Activated CD4-positive, alpha-beta T cell treated with anti-CD3 and anti-CD28 coated beads, Interleukin-2, amount 50 U/mL, for 4 hours (primary cell): ENCODE results near the gene IL12RB1.
"Not testable (repeated sequence)": the region's sequence is repeated elsewhere in the genome, so short reads cannot be mapped to it uniquely, and the experiment has no call there.

Source experiments
- DNase-seq, 2 experiments: peaks; one replicate each; pipeline ENCODE4 v3.0.0-alpha.2; 2020

The IL12RB1 gene

GRCh38 chr19:18044825-18045304 lies 41.9 kb downstream of the IL12RB1 start:
- peak; percentile 82 to 85 for DNase-seq

DNA sequence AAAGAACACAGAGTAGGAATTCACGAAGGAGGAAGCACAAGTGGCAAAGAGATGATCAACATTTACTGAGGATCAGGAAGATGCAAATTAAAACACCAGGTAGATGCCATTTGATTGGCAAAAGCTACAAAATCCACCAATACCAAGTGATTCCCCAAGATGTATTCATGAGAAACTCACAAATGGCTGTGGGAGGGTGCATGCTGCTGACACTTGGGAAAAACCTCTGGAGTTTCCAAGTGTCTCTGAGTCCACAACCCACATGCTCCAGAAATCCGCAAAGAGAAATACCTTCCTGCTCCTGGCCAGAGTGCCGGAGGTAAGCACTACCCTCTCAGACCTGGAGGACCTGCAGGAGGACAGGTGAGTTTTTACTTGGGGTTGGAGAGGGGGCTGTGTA lies 43.1 kb downstream of the IL12RB1 start:
- DNase-seq: no peak

GRCh38 chr19:18041054-18041453 lies 45.7 kb downstream of the IL12RB1 start:
- DNase-seq: no peak

DNA sequence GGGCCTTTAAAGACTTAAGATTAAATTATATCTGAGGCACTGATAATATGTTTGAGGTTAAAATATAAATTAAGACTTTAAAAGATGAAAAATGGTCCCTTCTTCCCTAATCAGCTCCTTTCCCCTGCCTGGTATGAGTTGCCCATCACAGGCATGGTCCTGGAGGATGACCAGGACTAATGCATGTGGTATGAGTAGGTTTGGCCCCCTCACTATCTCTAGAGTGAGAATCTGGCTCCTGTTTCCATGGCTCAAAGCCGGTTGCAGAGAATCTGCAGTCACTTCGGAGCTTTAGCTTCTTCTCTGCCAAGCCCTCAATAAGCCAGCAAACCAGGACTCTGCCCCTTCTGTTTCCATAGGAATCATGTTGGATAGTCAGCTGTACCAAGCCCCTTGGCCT lies 54.6 kb downstream of the IL12RB1 start:
- DNase-seq: not testable (repeated sequence)

DNA sequence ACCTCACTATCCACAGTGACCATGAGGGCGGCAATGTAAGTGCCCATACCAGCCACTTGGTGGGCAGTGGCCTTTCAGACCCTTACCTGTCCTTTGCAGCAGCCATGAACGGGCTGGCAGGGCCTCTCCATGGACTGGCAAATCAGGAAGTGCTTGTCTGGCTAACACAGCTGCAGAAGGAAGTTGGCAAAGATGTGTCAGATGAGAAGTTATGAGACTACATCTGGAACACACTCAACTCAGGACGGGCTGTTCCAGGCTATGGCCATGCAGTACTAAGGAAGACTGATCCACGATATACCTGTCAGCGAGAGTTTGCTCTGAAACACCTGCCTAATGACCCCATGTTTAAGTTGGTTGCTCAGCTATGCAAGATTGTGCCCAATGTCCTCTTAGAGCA lies 55.3 kb downstream of the IL12RB1 start:
- DNase-seq: not testable (repeated sequence)

GRCh38 chr19:18029617-18030338 lies 57.0 kb downstream of the IL12RB1 start:
- DNase-seq: no peak

DNA sequence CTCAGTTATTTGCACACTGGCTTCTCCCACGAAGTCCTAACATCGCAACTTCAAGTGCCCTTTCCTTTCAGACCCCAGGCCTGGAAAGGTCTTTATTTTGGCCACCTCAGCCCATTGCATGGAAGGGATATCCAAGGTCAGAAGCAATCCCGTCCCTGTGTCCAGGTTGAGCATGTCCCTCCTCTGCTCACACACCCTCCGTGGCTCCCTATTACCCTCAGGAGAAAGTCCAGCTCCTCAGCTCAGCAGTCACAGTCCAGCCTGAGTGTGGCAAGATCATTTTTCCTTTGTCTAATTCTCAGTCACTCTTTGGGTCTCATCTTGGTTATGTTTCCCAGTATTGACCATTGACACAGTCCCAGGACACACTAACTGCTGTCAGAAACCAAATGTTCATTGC lies 59.6 kb downstream of the IL12RB1 start:
- DNase-seq: no peak

GRCh38 chr19:18023622-18024251 lies 63.0 kb downstream of the IL12RB1 start:
- DNase-seq: peak; percentile 47 to 49

DNA sequence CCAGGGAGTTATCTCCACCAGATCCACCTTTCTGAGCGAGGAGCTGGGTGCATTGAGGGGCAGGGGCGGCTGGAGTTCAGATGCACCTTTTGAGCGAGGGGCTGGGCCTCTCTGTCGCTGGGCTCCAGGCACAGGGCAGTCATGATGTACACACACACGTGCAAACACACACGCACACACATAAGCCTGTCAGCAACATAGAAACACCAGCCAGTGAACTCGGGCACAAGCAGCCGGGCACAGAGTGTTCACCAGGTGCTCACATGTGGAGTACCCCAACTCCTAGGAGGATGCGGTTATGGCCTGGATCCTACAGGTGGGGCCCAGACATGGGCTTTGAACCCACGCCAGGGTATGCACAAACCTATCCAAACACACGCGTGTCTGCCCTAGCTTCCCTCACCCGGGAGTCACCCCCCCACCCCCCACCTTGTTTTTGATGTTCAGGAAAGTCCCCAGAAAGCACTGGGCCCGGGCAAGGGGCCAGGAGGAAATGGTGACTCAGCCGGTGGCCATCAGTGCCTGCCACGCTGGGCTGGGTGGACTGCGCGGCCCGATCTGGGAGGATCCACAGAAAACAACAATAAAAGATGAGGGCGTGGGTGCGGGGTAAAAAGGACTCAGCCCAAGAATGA lies 65.5 kb downstream of the IL12RB1 start:
- peak; percentile 64 to 66 for DNase-seq

- no peak for DNase-seq
Measured at GRCh38 chr19:18020212-18021085, 66.3 kb downstream of the IL12RB1 start.

- no peak for DNase-seq
Measured at GRCh38 chr19:18017275-18018083, 69.3 kb downstream of the IL12RB1 start.

DNA sequence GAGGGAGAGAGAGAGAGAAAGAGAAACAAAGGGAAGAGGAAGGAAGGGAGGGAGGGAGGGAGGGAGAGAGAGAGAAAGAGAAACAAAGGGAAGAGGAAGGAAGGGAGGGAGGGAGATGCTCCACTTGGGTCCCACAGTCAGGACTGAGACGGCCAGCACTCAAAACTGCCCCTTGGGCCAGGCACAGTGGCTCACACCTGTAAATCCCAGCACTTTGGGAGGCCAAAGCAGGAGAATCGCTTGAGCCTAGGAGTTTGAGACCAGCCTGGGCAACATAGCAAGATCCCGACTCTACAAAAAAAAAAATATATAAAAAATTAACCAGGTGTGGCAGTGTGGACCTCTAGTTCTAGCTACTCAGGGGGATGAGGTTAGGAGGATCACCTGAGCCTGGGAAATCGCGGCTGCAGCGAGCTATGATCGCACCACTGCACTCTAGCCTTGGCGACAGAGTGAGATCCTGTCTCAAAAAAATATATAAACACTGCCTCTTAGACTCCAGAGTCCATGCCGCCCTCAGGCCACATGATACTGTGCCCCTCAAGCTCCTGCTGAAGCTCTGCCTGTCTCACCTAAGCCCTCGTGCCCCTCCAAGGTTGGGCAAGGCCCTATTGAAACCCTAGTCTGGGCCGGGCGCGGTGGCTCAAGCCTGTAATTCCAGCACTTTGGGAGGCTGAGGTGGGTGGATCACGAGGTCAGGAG lies 70.4 kb downstream of the IL12RB1 start:
- no peak for DNase-seq

DNA sequence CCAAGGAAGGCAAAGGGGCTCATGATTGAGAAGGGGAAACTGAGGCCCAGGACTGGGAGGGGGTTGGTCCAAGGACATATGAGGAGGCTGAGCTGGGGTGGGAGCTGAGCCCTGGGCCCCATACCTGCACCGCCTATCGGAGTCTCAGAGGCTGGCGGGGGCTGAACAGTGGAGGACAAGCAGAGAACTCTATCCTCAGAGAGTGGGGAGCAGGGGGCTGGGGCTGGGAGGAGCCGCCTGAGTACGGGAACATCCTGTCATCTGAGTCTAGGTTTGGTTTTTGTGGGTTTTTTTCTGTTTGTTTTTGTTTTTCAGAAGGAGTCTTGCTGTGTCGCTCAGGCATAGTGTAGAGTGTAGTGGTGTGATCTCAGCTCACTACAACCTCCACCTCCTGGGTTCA lies 72.5 kb downstream of the IL12RB1 start:
- peak; percentile 33 to 34 for DNase-seq

- no peak for DNase-seq
Measured at GRCh38 chr19:18013210-18014111, 73.3 kb downstream of the IL12RB1 start.

- no peak for DNase-seq
Measured at GRCh38 chr19:18010149-18010548, 76.6 kb downstream of the IL12RB1 start.

- peak in 1 of 2 experiments; percentile 43 for DNase-seq
Measured at GRCh38 chr19:18009412-18010066, 77.2 kb downstream of the IL12RB1 start.
